A549 (cell line): ENCODE data around the gene DAZAP1. TPM values are rescaled to one million over a fixed set of nuclear protein-coding genes. Genes with fewer than 3 reads are reported as not detected.

Source experiments
- ATAC-seq, 2 experiments: fragments of 200-7000 bp in 1 of 2; fragments of >200 bp in 1 of 2; cut with Nextera tagmentation in 1 of 2; cut with Tn5 transposase in 1 of 2; 3 replicates each; pipeline versions ENCODE4 v1.8.0 to v1.9.1; 2018 to 2020; ENCODE audit warnings: mild to moderate bottlenecking in 1 of 2, moderate library complexity in 1 of 2
- CTCF ChIA-PET: fragments of 300-600 bp; sonication (Branson Sonifier 250); formaldehyde crosslinking; extraction: SDS; loops from one replicate; lab custom pipeline; 2021; ENCODE audit warnings: antibody characterized with exemption, inconsistent platforms; lab: Yijun Ruan, JAX
- POLR2A ChIA-PET: fragments of 350-600 bp; formaldehyde crosslinking; extraction: SDS; loops from one replicate; lab custom pipeline; 2021; ENCODE audit warnings: antibody characterized with exemption, inconsistent platforms; lab: Yijun Ruan, JAX
- DNase-seq, 2 experiments: peaks; one replicate each; pipeline versions ENCODE4 v3.0.0 to v3.0.0-alpha.2; 2011 to 2016; ENCODE audit warnings: low read depth in 1 of 2, low spot score in 1 of 2
- FAIRE-seq: peaks from 2 replicates; lab custom pipeline; 2011; peaks lifted over from hg19 to GRCh38; lab: Jason Lieb, UNC
- H3K27ac ChIP-seq, 2 experiments: fragments of >200 bp; sonication (Bioruptor Twin); formaldehyde crosslinking; 3 replicates each; pipeline ENCODE4 v1.5.1; 2016 to 2017
- H3K4me1 ChIP-seq: fragments of >200 bp; sonication (Bioruptor Twin); formaldehyde crosslinking; 3 replicates; pipeline ENCODE4 v1.6.1; 2016
- H3K4me2 ChIP-seq: fragments of >200 bp; sonication (Bioruptor Twin); formaldehyde crosslinking; 3 replicates; pipeline ENCODE4 v1.6.1; 2016
- H3K4me3 ChIP-seq: fragments of >200 bp; sonication (Bioruptor Twin); formaldehyde crosslinking; 3 replicates; pipeline ENCODE4 v1.5.1; 2016
- H3K9me3 ChIP-seq: fragments of >200 bp; sonication (Bioruptor Twin); formaldehyde crosslinking; 3 replicates; pipeline ENCODE4 v1.6.1; 2016
- BHLHE40 ChIP-seq: IDR thresholded peaks from 2 replicates; pipeline ENCODE4 v1.6.1; 2012; ENCODE audit warnings: low read depth, low read length, inconsistent platforms
- CBX2 ChIP-seq: fragments of 200-600 bp; sonication (generic); IDR thresholded peaks from 2 replicates; pipeline ENCODE4 v1.6.1; 2016; ENCODE audit warnings: low read depth, mild to moderate bottlenecking, borderline replicate concordance
- CHD4 ChIP-seq: fragments of 200-600 bp; sonication (generic); IDR thresholded peaks from 2 replicates; pipeline ENCODE4 v1.6.1; 2016; ENCODE audit warnings: antibody characterized with exemption, mild to moderate bottlenecking, borderline replicate concordance
- EHF ChIP-seq: fragments of 250-450 bp; sonication (Bioruptor Pico); IDR thresholded peaks from 2 replicates; pipeline ENCODE4 v1.5.0; 2020; ENCODE audit warnings: mild to moderate bottlenecking
- FOXS1 ChIP-seq: fragments of 250-450 bp; sonication (Bioruptor Pico); IDR thresholded peaks from 2 replicates; pipeline ENCODE4 v1.5.0; 2020; ENCODE audit warnings: mild to moderate bottlenecking, moderate library complexity
- GATA3 ChIP-seq: IDR thresholded peaks from 2 replicates; pipeline ENCODE4 v1.6.1; 2012; ENCODE audit warnings: borderline replicate concordance
- HDAC2 ChIP-seq: fragments of 200-600 bp; sonication (generic); IDR thresholded peaks from 2 replicates; pipeline ENCODE4 v1.6.1; 2016
- HOXB13 ChIP-seq: fragments of 250-450 bp; sonication (Bioruptor Pico); IDR thresholded peaks from 2 replicates; pipeline ENCODE4 v1.5.0; 2020; ENCODE audit warnings: low read depth, mild to moderate bottlenecking, moderate library complexity
- HOXB5 ChIP-seq: fragments of 250-450 bp; sonication (Bioruptor Pico); IDR thresholded peaks from 2 replicates; pipeline ENCODE4 v1.5.0; 2020; ENCODE audit warnings: mild to moderate bottlenecking, moderate library complexity
- JUN ChIP-seq, 2 experiments: fragments of >200 bp; sonication (Bioruptor Twin); formaldehyde crosslinking; IDR thresholded peaks; 2 replicates in 1 of 2; 3 replicates in 1 of 2; pipeline ENCODE4 v1.6.1; 2016 to 2017
- JUNB ChIP-seq: fragments of >200 bp; sonication (Bioruptor Twin); formaldehyde crosslinking; IDR thresholded peaks from 2 replicates; pipeline ENCODE4 v1.6.1; 2016
- KDM1A ChIP-seq: fragments of 200-600 bp; sonication (generic); IDR thresholded peaks from 2 replicates; pipeline ENCODE4 v1.6.1; 2016; ENCODE audit warnings: low read depth, mild to moderate bottlenecking
- MAFK ChIP-seq: fragments of 450-650 bp; IDR thresholded peaks from 2 replicates; pipeline ENCODE4 v1.6.1; 2014; ENCODE audit not compliant: partially characterized antibody
- MAZ ChIP-seq: fragments of 150-350 bp; IDR thresholded peaks from 2 replicates; pipeline ENCODE4 v1.6.1; 2014; ENCODE audit warnings: antibody characterized with exemption, low read depth, low read length, borderline replicate concordance
- MYC ChIP-seq: IDR thresholded peaks from 2 replicates; pipeline ENCODE4 v1.6.1; 2012; ENCODE audit warnings: mild to moderate bottlenecking, inconsistent platforms, low read length, improper control_type of control experiment, borderline replicate concordance
- NPAS2 ChIP-seq: fragments of 250-450 bp; sonication (Bioruptor Pico); IDR thresholded peaks from 2 replicates; pipeline ENCODE4 v1.8.0; 2022; ENCODE audit warnings: mild to moderate bottlenecking, moderate library complexity, borderline replicate concordance
- NR3C1 ChIP-seq: fragments of >200 bp; sonication (Bioruptor Twin); formaldehyde crosslinking; IDR thresholded peaks from 3 replicates; pipeline ENCODE4 v1.6.1; 2017
- POLR2AphosphoS2 ChIP-seq: conservative IDR thresholded peaks from 2 replicates; pipeline ENCODE4 v1.6.1; 2012; ENCODE audit warnings: low read length, improper control_type of control experiment, inconsistent platforms
- RAD21 ChIP-seq, 2 experiments: fragments of >200 bp in 1 of 2; sonication (Bioruptor Twin) in 1 of 2; formaldehyde crosslinking in 1 of 2; IDR thresholded peaks in 1 of 2; conservative IDR thresholded peaks in 1 of 2; 2 replicates in 1 of 2; 3 replicates in 1 of 2; pipeline ENCODE4 v1.6.1; 2012 to 2018; ENCODE audit warnings: inconsistent platforms in 1 of 2
- RFX5 ChIP-seq: fragments of 450-650 bp; IDR thresholded peaks from 2 replicates; pipeline ENCODE4 v1.7.1; 2014; ENCODE audit warnings: antibody characterized with exemption, mild to moderate bottlenecking, moderate library complexity
- SREBF2 ChIP-seq: fragments of 450-650 bp; IDR thresholded peaks from 2 replicates; pipeline ENCODE4 v1.6.1; 2014; ENCODE audit warnings: mild to moderate bottlenecking, moderate library complexity
- TP53 ChIP-seq: fragments of 250-450 bp; sonication (Bioruptor Pico); IDR thresholded peaks from 2 replicates; pipeline ENCODE4 v1.5.0; 2021; ENCODE audit warnings: mild to moderate bottlenecking, moderate library complexity
- USF2 ChIP-seq: fragments of 450-650 bp; IDR thresholded peaks from 2 replicates; pipeline ENCODE4 v1.6.1; 2014; ENCODE audit warnings: antibody characterized with exemption
- ZC3H11A ChIP-seq: fragments of 450-650 bp; IDR thresholded peaks from 2 replicates; pipeline ENCODE4 v1.6.1; 2014; ENCODE audit warnings: antibody characterized with exemption, mild to moderate bottlenecking
- ZSCAN20 ChIP-seq: fragments of 250-450 bp; sonication (Bioruptor Pico); IDR thresholded peaks from 2 replicates; pipeline ENCODE4 v1.8.0; 2022; ENCODE audit warnings: mild to moderate bottlenecking, moderate library complexity
- WGBS: methylation state at CpG from one replicate; pipeline ENCODE4 v1.1.6; 2017; ENCODE audit errors: missing lambda C conversion rate; 5-methylcytosine and 5-hydroxymethylcytosine counted together
- polyA plus RNA-seq, 4 experiments: library from polyadenylated mRNA; depleted of rRNA in 3 of 4; stranded (reverse); fragments of >200 nt; fragmentation: RNase III in 1 of 4; extraction: RNeasy Plus Mini Kit Qiagen cat#74134 plus additional on column Dnase treatment in 1 of 4; gene quantifications; 2 replicates in 3 of 4; 3 replicates in 1 of 4; pipeline ENCODE4 v1.2.3, GENCODE V29; 2011 to 2017
- TF ChIP-seq, protein P1 (sequence below): fragments of 200-600 bp; sonication (generic); IDR thresholded peaks from 2 replicates; pipeline ENCODE4 v1.6.1; 2016; ENCODE audit warnings: antibody characterized with exemption, mild to moderate bottlenecking, moderate library complexity

Gene DAZAP1
- polyA plus RNA-seq, 2 of the 4 experiments (the other 2 are of a cell fraction), result 58.9 to 86.3 TPM

GRCh38 chr19:1366296-1366695 lies 41.1 kb upstream of the DAZAP1 start:
- H3K27ac ChIP-seq, result no peak overlapping the region
- TF ChIP-seq JUNB, result no peak
- TF ChIP-seq USF2, result no peak
- TF ChIP-seq KDM1A, result no peak
- TF ChIP-seq HOXB13 (CRISPR knock-in tag), result no peak
- TF ChIP-seq CHD4, result no peak
- no peak for TF ChIP-seq NR3C1
- TF ChIP-seq ZSCAN20, result no peak
- no peak for TF ChIP-seq RFX5
- POLR2A ChIA-PET, result no interaction called here
- no peaks in the 10 kb centered on the region for H3K9me3 ChIP-seq
- DNase-seq (no peak), FAIRE-seq (no peak), ATAC-seq (no peak)
- 89% methylated on average over 8 of the region's 10 CpGs for WGBS
- H3K4me3 ChIP-seq, result no peak overlapping the region
- H3K4me1 ChIP-seq, result peaks cover 9% of the 10 kb centered on the region; the same call in 2 of the 3 replicates
- CTCF ChIA-PET, result interaction anchor here (1.3 to 1.8 kb wide), 2 partner anchors 7 to 86 kb away, joined by 4 read pairs; no protein-coding TSS in a partner anchor
- no peak overlapping the region for H3K4me2 ChIP-seq

DNA sequence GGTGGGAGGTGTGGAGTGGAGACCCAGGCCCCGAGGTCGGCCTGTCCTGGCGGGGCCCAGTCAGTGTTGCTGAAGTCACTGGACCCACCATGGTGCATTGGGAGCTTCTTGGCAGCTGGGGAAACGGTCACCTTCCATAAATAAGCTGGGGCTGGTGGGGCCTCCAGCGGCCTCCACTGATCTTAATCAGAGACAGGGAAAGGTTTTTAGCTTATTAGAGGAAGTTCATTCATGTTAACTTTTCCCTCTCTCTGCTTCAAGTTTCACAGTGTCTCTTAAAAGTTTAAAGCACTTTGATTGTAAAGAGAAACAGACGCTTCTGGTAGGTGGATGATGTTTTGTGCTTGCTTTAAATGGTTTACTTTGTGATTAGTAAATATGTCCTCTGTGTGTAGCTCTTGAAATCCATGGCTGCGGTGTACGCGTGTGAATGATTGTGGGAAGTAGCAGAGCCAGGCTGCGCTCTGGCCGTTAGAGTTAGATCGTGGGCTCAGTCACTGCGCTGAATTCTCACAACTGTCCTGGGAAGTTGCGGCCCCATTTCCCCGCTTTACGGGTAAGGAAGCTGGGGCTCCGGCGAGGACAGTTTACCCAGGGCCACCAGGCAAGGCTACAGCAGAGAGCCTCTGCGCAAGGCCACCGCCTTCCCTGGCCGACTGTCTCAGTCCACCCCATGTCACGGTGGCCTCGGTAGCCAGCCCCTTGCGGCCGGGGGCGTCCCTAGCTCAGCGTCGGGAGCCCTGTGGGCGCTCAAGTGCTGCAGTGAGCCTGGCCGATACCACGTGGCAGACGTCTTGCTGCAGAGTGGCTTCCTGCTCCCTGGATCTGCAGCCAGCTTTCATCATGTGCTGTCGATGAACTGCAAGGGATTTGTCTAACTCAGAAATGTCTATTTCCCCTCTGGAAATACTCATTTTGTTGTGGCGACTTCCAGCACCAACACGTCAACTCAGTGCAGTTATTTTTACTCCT lies 40.2 kb upstream of the DAZAP1 start:
- ATAC-seq, result no peak
- no peaks in the 10 kb centered on the region for H3K9me3 ChIP-seq
- FAIRE-seq, result no peak
- no peak for TF ChIP-seq HOXB5 (CRISPR knock-in tag)
- DNase-seq, result no peak
- H3K4me1 ChIP-seq, result peaks cover under 1% of the 10 kb centered on the region; the same call in 2 of the 3 replicates
- WGBS, result 94% methylated on average over 31 of the region's 35 CpGs
- H3K27ac ChIP-seq, result no peak overlapping the region
- no peak overlapping the region for H3K4me3 ChIP-seq
- ChIA-PET CTCF (interaction anchor here (1.2 to 1.3 kb wide), 3 partner anchors 8 to 88 kb away, joined by 3 to 4 read pairs (median 3); no protein-coding TSS in a partner anchor), POLR2A (no interaction called here)
- H3K4me2 ChIP-seq, result no peak overlapping the region

- WGBS, result 97% methylated on average over 11 of the region's 18 CpGs
- H3K4me2 ChIP-seq, result no peak overlapping the region
- no peak for FAIRE-seq
- ChIA-PET POLR2A (no interaction called here), CTCF (interaction anchor here (1.0 to 4.6 kb wide), 4 partner anchors 14 to 90 kb away, joined by 3 to 37 read pairs (median 4); partner anchors contain the start of gene NDUFS7)
- no peak for DNase-seq
- H3K4me3 ChIP-seq, result no peak overlapping the region
- no peak overlapping the region for H3K27ac ChIP-seq
- H3K9me3 ChIP-seq, result no peaks in the 10 kb centered on the region
- no peaks in the 10 kb centered on the region for H3K4me1 ChIP-seq
- ATAC-seq, result no peak
- TF ChIP-seq, protein P1, sequence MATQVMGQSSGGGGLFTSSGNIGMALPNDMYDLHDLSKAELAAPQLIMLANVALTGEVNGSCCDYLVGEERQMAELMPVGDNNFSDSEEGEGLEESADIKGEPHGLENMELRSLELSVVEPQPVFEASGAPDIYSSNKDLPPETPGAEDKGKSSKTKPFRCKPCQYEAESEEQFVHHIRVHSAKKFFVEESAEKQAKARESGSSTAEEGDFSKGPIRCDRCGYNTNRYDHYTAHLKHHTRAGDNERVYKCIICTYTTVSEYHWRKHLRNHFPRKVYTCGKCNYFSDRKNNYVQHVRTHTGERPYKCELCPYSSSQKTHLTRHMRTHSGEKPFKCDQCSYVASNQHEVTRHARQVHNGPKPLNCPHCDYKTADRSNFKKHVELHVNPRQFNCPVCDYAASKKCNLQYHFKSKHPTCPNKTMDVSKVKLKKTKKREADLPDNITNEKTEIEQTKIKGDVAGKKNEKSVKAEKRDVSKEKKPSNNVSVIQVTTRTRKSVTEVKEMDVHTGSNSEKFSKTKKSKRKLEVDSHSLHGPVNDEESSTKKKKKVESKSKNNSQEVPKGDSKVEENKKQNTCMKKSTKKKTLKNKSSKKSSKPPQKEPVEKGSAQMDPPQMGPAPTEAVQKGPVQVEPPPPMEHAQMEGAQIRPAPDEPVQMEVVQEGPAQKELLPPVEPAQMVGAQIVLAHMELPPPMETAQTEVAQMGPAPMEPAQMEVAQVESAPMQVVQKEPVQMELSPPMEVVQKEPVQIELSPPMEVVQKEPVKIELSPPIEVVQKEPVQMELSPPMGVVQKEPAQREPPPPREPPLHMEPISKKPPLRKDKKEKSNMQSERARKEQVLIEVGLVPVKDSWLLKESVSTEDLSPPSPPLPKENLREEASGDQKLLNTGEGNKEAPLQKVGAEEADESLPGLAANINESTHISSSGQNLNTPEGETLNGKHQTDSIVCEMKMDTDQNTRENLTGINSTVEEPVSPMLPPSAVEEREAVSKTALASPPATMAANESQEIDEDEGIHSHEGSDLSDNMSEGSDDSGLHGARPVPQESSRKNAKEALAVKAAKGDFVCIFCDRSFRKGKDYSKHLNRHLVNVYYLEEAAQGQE, result no peak
- TF ChIP-seq BHLHE40 (no peak), HDAC2 (no peak), EHF (CRISPR knock-in tag) (no peak), CBX2 (no peak), GATA3 (no peak), MYC (no peak), MAFK (no peak), SREBF2 (no peak), JUN (IDR thresholded peaks at IDR 0.05) (no peak), RAD21 (conservative IDR thresholded peaks at IDR 0.05 in 1 of 2, IDR thresholded peaks at IDR 0.05 in 1 of 2) (no peak), TP53 (CRISPR knock-in tag) (no peak), POLR2AphosphoS2 (no peak), USF2 (no peak), NR3C1 (no peak), ZC3H11A (no peak), NPAS2 (CRISPR knock-in tag) (no peak), MAZ (no peak), FOXS1 (no peak)
Measured at GRCh38 chr19:1369214-1369805, 38.1 kb upstream of the DAZAP1 start.
